Stomach smooth muscle (tissue), 2 donors: ENCODE measurements around the gene ATP6V0D1.

Experiments
- H3K27ac ChIP-seq: one replicate; pipeline ENCODE4 v1.7.0; 2013; ENCODE audit warnings: mild to moderate bottlenecking, low read length, inconsistent platforms
- H3K27me3 ChIP-seq, 2 donors: one replicate each; pipeline ENCODE4 v1.7.0; 2013; ENCODE audit warnings: low read length in 2 of 2; ENCODE audit not compliant: insufficient read depth in 2 of 2, control insufficient read depth in 1 of 2
- H3K36me3 ChIP-seq, 2 donors: one replicate each; pipeline ENCODE4 v1.7.0; 2013; ENCODE audit warnings: low read length in 2 of 2; ENCODE audit not compliant: control insufficient read depth in 2 of 2, insufficient read depth in 2 of 2
- H3K4me1 ChIP-seq: one replicate; pipeline ENCODE4 v1.7.0; 2013; ENCODE audit warnings: low read length; ENCODE audit not compliant: control insufficient read depth, insufficient read depth
- H3K4me3 ChIP-seq, 2 donors: one replicate each; pipeline ENCODE4 v1.7.0; 2013; ENCODE audit warnings: low read length in 2 of 2
- H3K9ac ChIP-seq, 2 donors: one replicate each; pipeline ENCODE4 v1.7.0; 2013; ENCODE audit warnings: low read length in 2 of 2, mild to moderate bottlenecking in 1 of 2
- H3K9me3 ChIP-seq, 2 donors: one replicate each; pipeline ENCODE4 v1.7.0; 2013; ENCODE audit warnings: low read length in 2 of 2; ENCODE audit not compliant: control insufficient read depth in 2 of 2
- donor health status: healthy.
- donor health status: Pancreatic carcinoma.

Gene ATP6V0D1

DNA sequence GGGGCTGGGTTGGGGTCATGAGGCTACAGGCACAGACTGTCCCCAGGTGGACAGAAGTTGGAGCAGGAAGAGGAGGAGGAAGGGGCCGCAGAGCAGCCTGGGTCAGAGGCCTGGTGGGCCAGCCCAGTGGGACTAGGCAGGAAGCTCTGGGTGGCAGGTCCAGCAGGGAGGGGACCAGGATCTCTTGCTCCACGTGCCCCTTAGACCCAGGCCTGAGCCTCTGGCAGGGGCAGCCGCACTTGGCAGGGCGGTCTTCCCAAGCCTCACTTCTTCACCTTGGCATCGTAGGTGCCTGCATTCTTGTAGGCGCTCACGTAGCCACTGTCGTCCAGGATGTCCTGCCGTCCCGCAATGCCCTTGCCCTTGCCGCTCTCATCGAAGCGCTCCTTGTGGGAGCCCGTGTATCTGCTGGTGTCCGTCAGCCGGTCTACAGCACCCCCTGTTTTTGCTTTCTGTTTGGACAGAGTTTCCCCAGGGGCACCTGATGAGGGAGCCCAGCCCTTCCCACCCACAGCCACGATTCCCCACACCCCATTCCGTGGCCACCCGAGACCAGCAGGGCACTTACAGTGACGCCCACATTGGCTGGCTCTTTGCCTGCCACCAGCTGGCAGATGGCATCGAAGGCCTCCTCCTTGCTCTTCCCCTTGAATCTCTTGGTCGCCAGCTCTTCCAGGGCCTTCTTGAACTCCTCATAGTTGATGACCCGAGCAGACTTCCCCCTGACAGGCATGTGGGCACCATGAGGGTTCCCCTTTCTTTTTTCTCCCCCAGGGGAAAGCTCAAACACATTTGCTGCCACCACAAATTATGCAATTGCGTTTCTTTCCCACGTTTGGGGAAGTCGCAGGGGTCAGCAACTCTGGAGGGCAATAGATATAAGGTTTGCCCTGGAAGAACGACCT, 90.8 kb downstream of the ATP6V0D1 start:
- peaks cover 39% of the 10 kb centered on the region for H3K4me1 ChIP-seq
- H3K27me3 ChIP-seq: peaks cover 0 to 8% of the 10 kb centered on the region in 2 donors
- H3K27ac ChIP-seq: no peak overlapping the region
- no peak overlapping the region for H3K4me3 ChIP-seq
- no peaks in the 10 kb centered on the region for H3K36me3 ChIP-seq
- H3K9ac ChIP-seq: no peak overlapping the region
- H3K9me3 ChIP-seq: no peaks in the 10 kb centered on the region

DNA sequence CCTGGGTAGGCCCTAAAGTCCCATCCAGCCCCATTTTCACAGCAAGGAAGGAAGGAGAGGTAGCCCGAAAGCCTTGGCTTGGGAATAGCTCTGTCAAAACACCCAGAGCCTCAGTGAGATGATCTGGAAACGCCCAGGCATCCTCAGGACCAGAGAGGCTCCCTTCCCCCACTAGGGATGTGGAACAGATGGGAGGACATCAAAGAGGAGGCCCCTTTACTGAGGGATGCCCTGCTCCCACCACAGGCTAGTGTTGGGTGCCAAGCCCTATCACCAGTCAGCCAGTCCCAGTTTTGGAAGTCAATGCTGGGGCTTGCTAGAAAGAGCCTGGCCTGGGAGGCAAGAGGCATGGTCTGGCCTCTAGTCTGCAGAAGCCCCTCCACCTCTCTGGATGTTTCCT, 92.4 kb downstream of the ATP6V0D1 start:
- peaks cover 0 to 8% of the 10 kb centered on the region in 2 donors for H3K27me3 ChIP-seq
- no peak overlapping the region for H3K27ac ChIP-seq
- no peaks in the 10 kb centered on the region for H3K9me3 ChIP-seq
- H3K4me1 ChIP-seq: peaks cover 30% of the 10 kb centered on the region
- H3K36me3 ChIP-seq: no peaks in the 10 kb centered on the region
- H3K4me3 ChIP-seq: no peak overlapping the region
- no peak overlapping the region for H3K9ac ChIP-seq

DNA sequence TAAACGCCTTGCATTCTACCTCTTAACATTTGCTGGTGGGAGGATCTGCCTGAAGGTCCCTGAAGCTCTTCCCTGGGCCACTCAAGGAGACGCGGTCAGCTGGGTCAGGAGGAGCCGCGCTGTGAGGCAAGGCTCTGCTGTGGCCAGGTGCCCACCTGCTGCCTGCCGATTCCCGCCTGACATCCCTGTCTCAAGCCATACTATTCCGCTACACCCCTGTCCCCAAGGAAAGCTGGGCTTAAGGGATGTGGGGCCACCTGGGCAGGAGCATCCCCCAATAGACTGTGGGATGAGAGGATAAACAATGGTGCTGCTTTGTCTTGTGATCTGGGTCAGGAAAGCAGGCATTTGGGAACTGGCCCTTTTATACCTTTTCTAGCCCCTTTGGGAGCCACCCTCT, 92.8 kb downstream of the ATP6V0D1 start:
- peaks cover 0 to 7% of the 10 kb centered on the region in 2 donors for H3K27me3 ChIP-seq

More for the DNA sequence above, 92.8 kb downstream of the ATP6V0D1 start:
- Histone ChIP-seq H3K9me3 (no peaks in the 10 kb centered on the region), H3K27ac (no peak overlapping the region), H3K4me1 (peaks cover 26% of the 10 kb centered on the region), H3K36me3 (no peaks in the 10 kb centered on the region), H3K4me3 (no peak overlapping the region), H3K9ac (no peak overlapping the region)
